Erythroblast (primary cell): Measurements from ENCODE around the gene DUSP19.

ENCODE experiments used
- GATA1 ChIP-seq: IDR thresholded peaks from 2 replicates; pipeline ENCODE4 v1.6.1; 2011; ENCODE audit warnings: low read depth, mild to moderate bottlenecking, control low read depth, low read length, moderate library complexity
- POLR2A ChIP-seq: IDR thresholded peaks from 2 replicates; pipeline ENCODE4 v1.6.1; 2011; ENCODE audit warnings: mild to moderate bottlenecking, low read length

DNA sequence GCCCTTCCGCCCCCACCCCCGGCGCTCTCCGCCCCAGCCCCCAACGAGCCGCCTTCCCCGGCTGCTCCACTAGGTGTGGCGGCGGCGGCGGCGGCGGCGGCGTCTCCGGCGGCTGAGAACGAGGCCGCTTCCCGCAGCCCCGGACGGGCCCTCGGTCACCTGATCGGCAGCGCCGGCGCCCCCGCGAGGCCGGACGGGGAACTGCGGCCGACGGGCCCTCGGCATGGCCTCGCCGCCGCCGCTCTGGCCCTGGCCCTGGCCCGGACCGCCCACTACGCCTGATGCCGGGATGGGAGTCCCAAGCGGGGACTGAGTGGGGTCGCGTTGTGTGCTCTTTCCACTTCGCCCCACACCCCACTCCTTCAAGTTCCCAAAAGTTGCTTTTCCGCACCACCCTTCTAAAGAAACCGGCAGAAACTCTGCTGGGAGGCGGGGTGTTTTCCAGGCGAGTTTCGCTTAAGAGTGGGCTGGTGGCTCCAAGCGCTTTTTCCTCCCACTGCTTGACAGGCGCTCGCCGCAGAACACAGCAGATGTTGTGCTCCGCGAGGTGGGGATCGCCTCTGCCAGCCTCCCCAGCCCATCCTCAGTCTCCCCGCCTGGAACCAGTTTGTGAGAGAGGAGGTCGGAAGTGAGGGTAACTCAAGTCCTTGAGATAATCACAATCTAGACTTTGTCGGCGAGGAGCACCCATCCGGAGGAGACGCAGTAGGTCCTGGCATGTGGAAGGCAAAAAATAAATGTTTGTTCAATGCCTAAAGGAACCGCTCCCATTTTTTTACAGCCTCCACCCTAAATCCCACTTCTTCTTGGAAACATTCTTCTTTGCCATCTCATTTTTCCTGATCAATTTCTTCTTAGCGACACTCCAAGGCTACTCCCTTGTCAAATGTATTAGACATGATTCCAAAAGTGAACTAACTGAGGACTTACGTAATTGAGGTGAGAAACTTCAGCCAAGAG, 39.9 kb upstream of the DUSP19 start, which contains the start of gene NCKAP1:
- TF ChIP-seq POLR2A (peak; percentile 55), GATA1 (no peak)
